Endothelial cell of umbilical vein (primary cell): Measurements from ENCODE around the gene SS18. TPM values are rescaled to one million over a fixed set of nuclear protein-coding genes. Genes with fewer than 3 reads are reported as not detected.

Experiments
- BruUV-seq: library from RNA; stranded (reverse); fragments of 400-500 nt; replicated peaks from 2 replicates; lab custom pipeline; 2021; lab: Mats Ljungman, UMichigan
- CTCF ChIA-PET: fragments of 300-600, 350-600 bp; sonication (Branson Sonifier 250); formaldehyde crosslinking; loops from one replicate; lab custom pipeline; 2021; ENCODE audit warnings: antibody characterized with exemption, inconsistent platforms; lab: Charles Lee
- POLR2A ChIA-PET: fragments of 300-600, 350-600 bp; sonication (Branson Sonifier 250); formaldehyde crosslinking; loops from one replicate; lab custom pipeline; 2021; ENCODE audit warnings: antibody characterized with exemption, inconsistent platforms; lab: Charles Lee
- DNase-seq: peaks from one replicate; pipeline ENCODE4 v3.0.0-alpha.2; 2011; ENCODE audit warnings: low read depth, low spot score
- FAIRE-seq: peaks from 2 replicates; lab custom pipeline; 2011; peaks lifted over from hg19 to GRCh38; lab: Jason Lieb, UNC
- H2AFZ ChIP-seq: 2 replicates; pipeline ENCODE4 v1.6.0; 2012; ENCODE audit warnings: low read depth, low read length, control low read depth, inconsistent platforms
- H3K27ac ChIP-seq: 2 replicates; pipeline ENCODE4 v1.5.1; 2011; ENCODE audit warnings: low read depth, mild to moderate bottlenecking, control low read depth, low read length, moderate library complexity; ENCODE audit not compliant: insufficient read depth
- H3K27me3 ChIP-seq, 2 experiments: 2 replicates each; pipeline versions ENCODE4 v1.6.0 to v1.6.1; 2011; ENCODE audit warnings: low read length in 2 of 2, mixed read lengths in 1 of 2; ENCODE audit not compliant: control insufficient read depth in 2 of 2, insufficient read depth in 2 of 2
- H3K36me3 ChIP-seq, 2 experiments: 2 replicates in 1 of 2; 3 replicates in 1 of 2; pipeline ENCODE4 v1.5.1; 2011; ENCODE audit warnings: low read length in 2 of 2, mild to moderate bottlenecking in 1 of 2, moderate library complexity in 1 of 2; ENCODE audit not compliant: control insufficient read depth in 2 of 2, insufficient read depth in 2 of 2; ENCODE audit errors: extremely low read depth in 1 of 2
- H3K4me1 ChIP-seq: 3 replicates; pipeline ENCODE4 v1.5.1; 2011; ENCODE audit warnings: mild to moderate bottlenecking, low read length; ENCODE audit not compliant: control insufficient read depth, insufficient read depth; ENCODE audit errors: extremely low read depth
- H3K4me2 ChIP-seq: 2 replicates; pipeline ENCODE4 v1.6.1; 2011; ENCODE audit warnings: low read length, control low read depth, mixed read lengths; ENCODE audit not compliant: insufficient read depth
- H3K4me3 ChIP-seq, 3 experiments: fragments of 200-600 bp in 1 of 3; sonication (generic), shearing (Covaris generic) in 1 of 3; replicated peaks in 1 of 3; 2 replicates each; pipeline ENCODE4 v1.5.1; 2011 to 2016; ENCODE audit warnings: control low read depth in 3 of 3, low read length in 3 of 3, mild to moderate bottlenecking in 2 of 3, inconsistent platforms in 1 of 3, low read depth in 1 of 3, moderate library complexity in 1 of 3; ENCODE audit not compliant: insufficient read depth in 1 of 3
- H3K79me2 ChIP-seq: 2 replicates; pipeline ENCODE4 v1.6.0; 2012; ENCODE audit warnings: low read length, inconsistent platforms; ENCODE audit not compliant: control insufficient read depth, insufficient read depth
- H3K9ac ChIP-seq: replicated peaks from 2 replicates; pipeline ENCODE3; 2011; ENCODE audit warnings: low read length, control low read depth; ENCODE audit not compliant: insufficient read depth; ENCODE audit errors: extremely low read depth
- H3K9me1 ChIP-seq: replicated peaks from 3 replicates; pipeline ENCODE4 v1.6.0; 2011; ENCODE audit warnings: mild to moderate bottlenecking, low read length; ENCODE audit not compliant: control insufficient read depth, insufficient read depth; ENCODE audit errors: extremely low read depth
- H3K9me3 ChIP-seq: replicated peaks from 2 replicates; pipeline ENCODE4 v1.5.1; 2012; ENCODE audit warnings: low read length, inconsistent platforms; ENCODE audit not compliant: control insufficient read depth, insufficient read depth
- H4K20me1 ChIP-seq: replicated peaks from 2 replicates; pipeline ENCODE3; 2011; ENCODE audit warnings: mild to moderate bottlenecking, low read length; ENCODE audit not compliant: control insufficient read depth, insufficient read depth; ENCODE audit errors: extremely low read depth
- EZH2 ChIP-seq: IDR thresholded peaks from 2 replicates; pipeline ENCODE4 v1.6.1; 2012; ENCODE audit warnings: borderline replicate concordance, low read depth, mild to moderate bottlenecking, moderate library complexity, low read length, inconsistent platforms; ENCODE audit not compliant: severe bottlenecking
- FOS ChIP-seq: IDR thresholded peaks from 2 replicates; pipeline ENCODE4 v1.6.1; 2011; ENCODE audit warnings: mild to moderate bottlenecking, low read length, moderate library complexity, borderline replicate concordance; ENCODE audit not compliant: insufficient read depth
- JUN ChIP-seq: IDR thresholded peaks from 2 replicates; pipeline ENCODE4 v1.6.1; 2011; ENCODE audit warnings: borderline replicate concordance, low read depth; ENCODE audit not compliant: insufficient read length, insufficient read depth
- POLR2A ChIP-seq: IDR thresholded peaks from 2 replicates; pipeline ENCODE4 v1.6.1; 2012; ENCODE audit warnings: low read depth, mild to moderate bottlenecking, control low read depth, low read length
- POLR2AphosphoS5 ChIP-seq: IDR thresholded peaks from 2 replicates; pipeline ENCODE4 v1.6.1; 2012; ENCODE audit warnings: low read depth, mild to moderate bottlenecking, control low read depth, low read length, moderate library complexity; ENCODE audit not compliant: insufficient read depth
- dilution Hi-C: fragments of 300-500 bp; cut with MboI; formaldehyde crosslinking; loops from one replicate; pipeline ENCODE4 v1.15.0; 2019; ENCODE audit warnings: low sequenced_read_pairs; ENCODE audit not compliant: extremely low pct_ligation_motif_present
- intact Hi-C: fragments of 100-400 bp; cut with micrococcal nuclease; formaldehyde crosslinking; loops from one replicate; pipeline ENCODE4 v1.10.0; 2022
- polyA plus RNA-seq, 4 experiments: library from polyadenylated mRNA; depleted of rRNA in 3 of 4; stranded (reverse) in 3 of 4; unstranded in 1 of 4; fragments of >200 nt; gene quantifications; 2 replicates each; pipeline versions ENCODE4 v1.2.1 to v1.2.3, GENCODE V29; 2011 to 2012; ENCODE audit warnings: missing spikeins in 1 of 4
- total RNA-seq: library from RNA; stranded (reverse); gene quantifications from 2 replicates; pipeline ENCODE4 v1.2.3, GENCODE V29; 2021
- TF ChIP-seq, protein P1 (sequence below), 2 donors: IDR thresholded peaks; 1 replicate in 1 of 2; 2 replicates in 1 of 2; pipeline ENCODE4 v1.5.1; 2011; ENCODE audit warnings: low read length in 2 of 2, mild to moderate bottlenecking in 2 of 2, moderate library complexity in 2 of 2, control low read depth in 1 of 2, inconsistent platforms in 1 of 2, low read depth in 1 of 2; ENCODE audit not compliant: insufficient read depth in 1 of 2; ENCODE audit errors: extremely low read depth in 1 of 2

The SS18 gene
- total and polyA plus RNA-seq, 2 donors (not counting 3 experiments of a cell fraction or from before 2014, with no cell fraction given): 68.4 to 204 TPM

- H3K27ac ChIP-seq: no peak overlapping the region
- POLR2A ChIA-PET: no interaction called here
- dilution Hi-C loops (no loop called here), intact Hi-C loops (no loop called here)
- H4K20me1 ChIP-seq: no peaks in the 10 kb centered on the region
- peaks cover 6% of the 10 kb centered on the region for H3K4me1 ChIP-seq
- no TSS peak for BruUV-seq
- CTCF ChIA-PET: no interaction called here
- H3K36me3 ChIP-seq: no peaks in the 10 kb centered on the region
- H3K4me2 ChIP-seq: no peak overlapping the region
- no peak for FAIRE-seq
- no peak for TF ChIP-seq JUN
- TF ChIP-seq POLR2A: no peak
- TF ChIP-seq FOS: no peak
- TF ChIP-seq POLR2AphosphoS5: no peak
- no peak for TF ChIP-seq EZH2
- TF ChIP-seq, protein P1, sequence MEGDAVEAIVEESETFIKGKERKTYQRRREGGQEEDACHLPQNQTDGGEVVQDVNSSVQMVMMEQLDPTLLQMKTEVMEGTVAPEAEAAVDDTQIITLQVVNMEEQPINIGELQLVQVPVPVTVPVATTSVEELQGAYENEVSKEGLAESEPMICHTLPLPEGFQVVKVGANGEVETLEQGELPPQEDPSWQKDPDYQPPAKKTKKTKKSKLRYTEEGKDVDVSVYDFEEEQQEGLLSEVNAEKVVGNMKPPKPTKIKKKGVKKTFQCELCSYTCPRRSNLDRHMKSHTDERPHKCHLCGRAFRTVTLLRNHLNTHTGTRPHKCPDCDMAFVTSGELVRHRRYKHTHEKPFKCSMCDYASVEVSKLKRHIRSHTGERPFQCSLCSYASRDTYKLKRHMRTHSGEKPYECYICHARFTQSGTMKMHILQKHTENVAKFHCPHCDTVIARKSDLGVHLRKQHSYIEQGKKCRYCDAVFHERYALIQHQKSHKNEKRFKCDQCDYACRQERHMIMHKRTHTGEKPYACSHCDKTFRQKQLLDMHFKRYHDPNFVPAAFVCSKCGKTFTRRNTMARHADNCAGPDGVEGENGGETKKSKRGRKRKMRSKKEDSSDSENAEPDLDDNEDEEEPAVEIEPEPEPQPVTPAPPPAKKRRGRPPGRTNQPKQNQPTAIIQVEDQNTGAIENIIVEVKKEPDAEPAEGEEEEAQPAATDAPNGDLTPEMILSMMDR (IDR thresholded peaks at IDR 0.05; ENCODE audit: extremely low read depth in 1 of 2, insufficient read depth in 1 of 2, low read depth in 1 of 2, low read length in 2 of 2): no peak
- H3K9ac ChIP-seq: no peak overlapping the region
- no peak for DNase-seq
- H3K27me3 ChIP-seq: no peaks in the 10 kb centered on the region
- H3K79me2 ChIP-seq: no peaks in the 10 kb centered on the region
- no peaks in the 10 kb centered on the region for H3K9me1 ChIP-seq
- H2AFZ ChIP-seq: no peak overlapping the region
- no peaks in the 10 kb centered on the region for H3K9me3 ChIP-seq
- H3K4me3 ChIP-seq: no peak overlapping the region
These were observed 92.0 kb downstream of the SS18 start for GRCh38 chr18:25998461-25998860.

DNA sequence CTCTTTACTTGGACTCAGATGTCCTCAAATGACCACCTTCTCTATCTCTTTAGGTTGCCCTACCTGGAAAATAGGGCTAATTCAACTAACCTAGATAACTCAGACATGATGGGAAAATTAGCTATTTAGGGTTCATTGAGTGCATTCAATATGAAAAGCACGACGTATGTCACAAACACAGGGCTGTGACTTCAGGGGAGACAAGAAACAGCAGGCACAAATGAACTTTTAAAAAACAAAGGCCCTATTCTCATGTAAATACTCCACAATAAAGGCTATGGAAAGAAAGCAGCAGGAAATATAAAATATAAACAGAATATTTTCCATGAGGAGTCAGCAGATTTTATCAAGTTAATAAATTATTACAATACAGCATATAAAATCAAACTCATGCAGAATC is 97.8 kb downstream of the SS18 start:
- Histone ChIP-seq H2AFZ (no peak overlapping the region), H3K4me1 (no peaks in the 10 kb centered on the region), H3K79me2 (no peaks in the 10 kb centered on the region), H3K27ac (no peak overlapping the region), H3K4me3 (no peak overlapping the region), H3K9ac (no peak overlapping the region), H4K20me1 (no peaks in the 10 kb centered on the region), H3K9me3 (no peaks in the 10 kb centered on the region), H3K27me3 (no peaks in the 10 kb centered on the region), H3K9me1 (no peaks in the 10 kb centered on the region), H3K36me3 (no peaks in the 10 kb centered on the region), H3K4me2 (no peak overlapping the region)
- ChIA-PET POLR2A (no interaction called here), CTCF (interaction anchor here (0.7 to 2.1 kb wide), 2 partner anchors 10 to 207 kb away, joined by 3 to 7 read pairs; no protein-coding TSS in a partner anchor)
- FAIRE-seq (no peak), DNase-seq (no peak)
- no TSS peak for BruUV-seq
- TF ChIP-seq, protein P1 (IDR thresholded peaks at IDR 0.05; ENCODE audit: extremely low read depth in 1 of 2, insufficient read depth in 1 of 2, low read depth in 1 of 2, low read length in 2 of 2): no peak
- TF ChIP-seq FOS (no peak), EZH2 (no peak)
- dilution Hi-C loops: no loop called here
- intact Hi-C loops: no loop called here
